Measurements from ENCODE around the gene OSCP1.

The OSCP1 gene

DNA sequence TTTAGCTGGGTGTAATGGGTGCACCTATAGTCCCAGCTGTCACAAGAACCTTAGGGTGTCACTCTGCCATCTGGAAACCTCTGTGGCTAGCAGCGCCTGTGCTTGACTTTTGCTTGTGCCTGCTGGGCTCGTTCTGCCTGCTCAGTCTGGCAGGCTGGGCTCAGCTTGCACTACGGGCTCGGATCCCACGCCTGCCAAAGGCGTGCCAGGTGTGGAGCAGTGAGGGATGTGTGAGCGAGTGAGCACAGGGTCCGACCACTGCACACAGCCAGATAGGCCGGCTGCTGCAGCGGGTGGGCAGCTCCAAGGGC is 49.8 kb downstream of the OSCP1 start:
- Histone ChIP-seq H3K27ac (ENCODE audit: low read length) (no peak overlapping the region), H3K27me3 (ENCODE audit: low read depth, low read length) (no peaks in the 10 kb centered on the region), H3K4me1 (ENCODE audit: control insufficient read depth in 1 of 2, insufficient read depth in 2 of 2, low read length in 2 of 2) (peaks cover 0 to 8% of the 10 kb centered on the region in 2 donors), H3K4me3 (ENCODE audit: low read depth in 1 of 2, low read length in 2 of 2) (no peak overlapping the region), H3K36me3 (ENCODE audit: control insufficient read depth in 1 of 2, insufficient read depth in 2 of 2, low read length in 2 of 2) (no peaks in the 10 kb centered on the region), H3K9me3 (ENCODE audit: control insufficient read depth in 1 of 2, low read length in 2 of 2) (no peaks in the 10 kb centered on the region)

DNA sequence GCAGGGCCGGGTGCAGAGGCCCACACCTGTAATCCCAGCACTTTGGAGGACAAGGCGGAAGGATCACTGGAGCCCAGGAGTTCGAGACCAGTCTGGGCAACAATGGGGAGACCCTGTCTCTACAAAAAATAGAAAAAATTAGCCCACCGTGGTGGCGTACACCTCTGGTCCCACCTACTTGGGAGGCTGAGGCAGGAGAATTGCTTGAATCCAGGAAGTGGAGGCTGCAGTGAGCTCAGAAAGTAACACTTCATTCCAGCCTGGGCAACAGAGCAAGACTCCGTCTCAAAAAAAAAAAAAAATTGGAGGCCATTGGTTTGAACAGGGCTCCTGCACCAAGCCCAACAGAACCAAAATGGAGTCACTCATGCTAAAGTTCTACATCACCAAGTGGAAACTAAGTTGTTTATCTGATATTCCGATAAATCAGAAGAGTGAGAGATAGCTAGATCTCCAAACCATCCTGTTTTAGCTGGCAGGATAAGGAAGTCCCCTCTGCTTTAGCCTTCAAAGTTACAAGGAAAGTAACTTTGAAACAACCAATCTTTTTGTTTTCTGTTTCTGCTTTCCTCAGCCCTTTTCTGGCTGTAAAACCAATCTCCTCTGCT is 51.8 kb downstream of the OSCP1 start:
- H3K4me3 ChIP-seq (ENCODE audit: low read depth in 1 of 2, low read length in 2 of 2), result peak overlapping the region in 1 of 2 donors; percentile 65
- peak overlapping the region; percentile 96 for H3K27ac ChIP-seq (ENCODE audit: low read length)
- H3K36me3 ChIP-seq (ENCODE audit: control insufficient read depth in 1 of 2, insufficient read depth in 2 of 2, low read length in 2 of 2), result peaks cover 4 to 7% of the 10 kb centered on the region in 2 donors
- H3K4me1 ChIP-seq (ENCODE audit: control insufficient read depth in 1 of 2, insufficient read depth in 2 of 2, low read length in 2 of 2), result peaks cover 0 to 8% of the 10 kb centered on the region in 2 donors
- H3K9me3 ChIP-seq (ENCODE audit: control insufficient read depth in 1 of 2, low read length in 2 of 2), result no peaks in the 10 kb centered on the region
- H3K27me3 ChIP-seq (ENCODE audit: low read depth, low read length), result no peaks in the 10 kb centered on the region

DNA sequence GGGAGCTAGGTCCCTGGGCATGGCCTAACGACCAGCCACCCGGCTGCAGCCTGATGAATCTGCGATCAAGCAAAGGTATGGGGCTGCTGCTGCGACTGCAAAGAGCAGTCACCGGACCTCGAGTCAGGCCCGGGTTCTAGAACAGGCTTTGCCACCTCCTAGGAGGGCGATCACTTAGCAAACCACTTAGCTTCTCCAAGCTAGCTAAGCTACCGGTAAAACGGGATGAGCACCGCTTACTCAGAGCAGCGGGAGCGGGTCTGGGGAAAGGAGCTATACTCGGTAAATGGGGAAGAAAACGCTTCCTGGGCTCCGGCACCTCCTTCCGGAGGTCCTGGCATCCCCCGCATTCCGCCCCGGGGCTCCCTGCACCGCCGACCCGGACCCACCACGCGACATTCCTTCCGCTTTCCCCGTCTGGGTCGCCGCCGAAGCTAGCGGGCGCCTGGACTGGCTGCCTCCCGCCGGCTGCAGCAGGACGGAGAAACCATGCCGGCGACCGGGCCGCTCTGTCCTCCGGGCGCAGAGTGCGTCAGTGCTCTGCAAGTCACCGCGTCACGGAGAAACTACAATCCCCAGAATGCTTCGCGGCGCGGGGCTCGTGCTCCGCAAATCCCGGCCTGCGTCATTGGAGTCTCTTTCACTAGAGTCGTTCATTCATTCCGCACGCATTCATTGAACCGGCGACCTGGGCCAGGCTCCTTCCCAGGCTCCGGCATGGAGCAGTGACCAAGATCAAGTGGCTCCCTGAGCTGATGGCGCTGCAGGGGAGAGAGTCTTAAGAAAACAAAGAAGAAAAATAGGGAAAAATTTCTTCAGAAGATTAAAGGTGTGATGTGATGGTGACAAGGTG is 52.6 kb downstream of the OSCP1 start, which contains the start of gene LSM10:
Gene LSM10, minus strand, starts transcription at position 531 of the 853 bp plus-strand sequence. CDS start 3,779 bp downstream, outside the sequence.
- Histone ChIP-seq H3K9me3 (ENCODE audit: control insufficient read depth in 1 of 2, low read length in 2 of 2) (no peaks in the 10 kb centered on the region), H3K4me3 (ENCODE audit: low read depth in 1 of 2, low read length in 2 of 2) (peak within 1 kb of the TSS; percentile 65 to 95), H3K27me3 (ENCODE audit: low read depth, low read length) (no peaks in the 10 kb centered on the region), H3K4me1 (ENCODE audit: control insufficient read depth in 1 of 2, insufficient read depth in 2 of 2, low read length in 2 of 2) (peaks cover 0 to 8% of the 10 kb centered on the region in 2 donors), H3K36me3 (ENCODE audit: control insufficient read depth in 1 of 2, insufficient read depth in 2 of 2, low read length in 2 of 2) (peaks cover 12 to 15% of the 10 kb centered on the region in 2 donors), H3K27ac (ENCODE audit: low read length) (peak within 1 kb of the TSS; percentile 96)

DNA sequence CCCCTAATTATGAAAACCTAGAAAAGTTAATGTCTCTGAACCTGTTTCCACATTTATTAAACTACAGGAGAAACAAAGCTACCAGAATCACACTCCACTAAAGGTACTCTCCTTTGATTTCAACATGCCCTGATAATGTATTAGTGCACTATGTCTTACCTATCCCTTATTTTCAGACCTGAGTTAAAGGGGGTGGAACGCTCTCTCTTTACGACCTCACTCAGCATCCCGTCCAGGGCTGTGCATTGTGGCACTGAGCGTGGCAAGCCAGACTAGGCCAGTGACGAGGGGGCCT is 53.2 kb downstream of the OSCP1 start:
- Histone ChIP-seq H3K9me3 (ENCODE audit: control insufficient read depth in 1 of 2, low read length in 2 of 2) (no peaks in the 10 kb centered on the region), H3K27ac (ENCODE audit: low read length) (peak overlapping the region; percentile 96), H3K4me3 (ENCODE audit: low read depth in 1 of 2, low read length in 2 of 2) (peak overlapping the region; percentile 65 to 95), H3K27me3 (ENCODE audit: low read depth, low read length) (no peaks in the 10 kb centered on the region), H3K4me1 (ENCODE audit: control insufficient read depth in 1 of 2, insufficient read depth in 2 of 2, low read length in 2 of 2) (peaks cover 0 to 8% of the 10 kb centered on the region in 2 donors), H3K36me3 (ENCODE audit: control insufficient read depth in 1 of 2, insufficient read depth in 2 of 2, low read length in 2 of 2) (peaks cover 16 to 19% of the 10 kb centered on the region in 2 donors)

DNA sequence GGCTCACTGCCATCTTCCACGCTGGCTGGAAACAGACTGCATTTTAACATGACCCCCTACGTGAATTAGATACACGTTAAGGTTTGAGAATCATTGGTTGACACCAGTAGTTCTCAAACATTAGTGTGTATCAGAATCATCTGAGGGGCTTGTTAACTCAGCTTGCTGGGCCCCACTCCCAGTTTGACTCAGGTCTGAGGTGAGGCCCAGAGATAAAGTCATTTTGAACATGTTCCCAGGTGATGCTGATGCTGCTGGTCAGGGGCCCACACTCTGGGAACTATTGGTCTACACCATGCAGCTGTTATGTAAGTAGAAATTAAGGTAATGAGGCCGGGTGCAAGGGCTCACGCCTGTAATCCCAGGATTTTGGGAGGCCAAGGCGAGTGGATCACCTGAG is 53.9 kb downstream of the OSCP1 start:
- Histone ChIP-seq H3K4me3 (ENCODE audit: low read depth in 1 of 2, low read length in 2 of 2) (peak overlapping the region in 1 of 2 donors; percentile 65), H3K9me3 (ENCODE audit: control insufficient read depth in 1 of 2, low read length in 2 of 2) (no peaks in the 10 kb centered on the region), H3K27me3 (ENCODE audit: low read depth, low read length) (no peaks in the 10 kb centered on the region), H3K4me1 (ENCODE audit: control insufficient read depth in 1 of 2, insufficient read depth in 2 of 2, low read length in 2 of 2) (peaks cover 0 to 8% of the 10 kb centered on the region in 2 donors), H3K36me3 (ENCODE audit: control insufficient read depth in 1 of 2, insufficient read depth in 2 of 2, low read length in 2 of 2) (peaks cover 22% of the 10 kb centered on the region in 2 donors), H3K27ac (ENCODE audit: low read length) (no peak overlapping the region)

DNA sequence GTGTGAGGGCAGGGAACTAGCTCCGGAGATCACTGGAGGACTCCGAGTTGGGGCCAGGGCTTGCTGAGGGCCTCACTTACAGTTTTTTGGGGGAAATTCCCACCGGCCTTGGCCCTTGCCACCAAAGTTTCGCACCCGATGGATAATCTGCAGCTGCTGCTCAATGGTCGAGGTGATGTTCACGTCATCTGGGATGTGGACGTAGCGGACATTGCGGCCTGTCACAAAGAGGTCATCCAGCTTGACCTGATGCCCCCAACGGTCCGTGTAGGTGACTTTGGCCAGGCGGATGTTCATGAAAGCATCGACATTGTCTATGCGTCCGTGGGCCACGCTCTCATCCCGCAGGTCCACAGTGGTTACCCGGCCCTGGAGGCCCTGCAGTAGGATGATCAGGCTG is 56.6 kb downstream of the OSCP1 start:
- H3K27me3 ChIP-seq (ENCODE audit: low read depth, low read length), result no peaks in the 10 kb centered on the region
- H3K36me3 ChIP-seq (ENCODE audit: control insufficient read depth in 1 of 2, insufficient read depth in 2 of 2, low read length in 2 of 2), result peaks cover 27 to 29% of the 10 kb centered on the region in 2 donors
- H3K9me3 ChIP-seq (ENCODE audit: control insufficient read depth in 1 of 2, low read length in 2 of 2), result no peaks in the 10 kb centered on the region
- H3K27ac ChIP-seq (ENCODE audit: low read length), result no peak overlapping the region
- peaks cover 0 to 25% of the 10 kb centered on the region in 2 donors for H3K4me1 ChIP-seq (ENCODE audit: control insufficient read depth in 1 of 2, insufficient read depth in 2 of 2, low read length in 2 of 2)
- H3K4me3 ChIP-seq (ENCODE audit: low read depth in 1 of 2, low read length in 2 of 2), result no peak overlapping the region

DNA sequence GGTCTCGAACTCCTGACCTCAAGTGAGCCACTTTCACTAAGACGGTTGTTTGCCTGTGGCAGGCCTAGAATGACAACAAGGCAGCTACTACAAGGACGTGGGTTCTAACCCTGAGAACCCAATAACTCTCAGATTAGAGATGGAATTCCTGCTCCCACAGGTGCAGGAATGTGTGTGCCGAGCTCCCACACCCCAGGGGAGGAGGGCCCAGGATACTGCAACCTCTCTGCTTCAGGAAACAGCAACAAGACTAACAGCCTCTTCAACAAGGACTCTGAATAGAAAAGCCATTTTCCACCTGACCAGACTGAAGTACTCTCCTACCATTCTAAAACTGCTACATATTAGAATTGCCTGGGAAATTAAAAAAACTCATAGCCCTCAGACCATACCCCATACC is 57.4 kb downstream of the OSCP1 start:
- Histone ChIP-seq H3K27me3 (ENCODE audit: low read depth, low read length) (no peaks in the 10 kb centered on the region), H3K4me3 (ENCODE audit: low read depth in 1 of 2, low read length in 2 of 2) (no peak overlapping the region), H3K36me3 (ENCODE audit: control insufficient read depth in 1 of 2, insufficient read depth in 2 of 2, low read length in 2 of 2) (peaks cover 27 to 30% of the 10 kb centered on the region in 2 donors), H3K4me1 (ENCODE audit: control insufficient read depth in 1 of 2, insufficient read depth in 2 of 2, low read length in 2 of 2) (peaks cover 3 to 32% of the 10 kb centered on the region in 2 donors), H3K9me3 (ENCODE audit: control insufficient read depth in 1 of 2, low read length in 2 of 2) (no peaks in the 10 kb centered on the region), H3K27ac (ENCODE audit: low read length) (no peak overlapping the region)

DNA sequence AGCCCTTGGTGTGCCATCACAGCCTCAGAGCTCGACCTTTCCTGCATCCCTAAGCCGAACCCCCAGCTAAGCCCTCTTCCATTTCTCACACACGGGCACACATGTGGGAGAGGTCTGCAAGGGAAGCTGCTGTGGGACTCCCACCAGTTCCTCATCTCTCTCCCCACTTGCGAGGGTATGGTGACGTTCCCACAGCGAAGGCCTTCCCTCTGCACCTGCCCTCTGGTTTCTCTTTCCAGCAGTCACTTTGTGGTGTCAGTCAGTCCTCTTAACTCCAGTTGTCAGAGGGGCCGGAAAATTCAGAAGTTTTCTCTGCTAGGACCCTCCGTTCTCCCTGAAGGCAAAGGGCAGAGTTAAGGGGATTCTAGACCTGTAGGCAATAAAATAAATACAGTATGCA is 59.0 kb downstream of the OSCP1 start:
- no peaks in the 10 kb centered on the region for H3K27me3 ChIP-seq (ENCODE audit: low read depth, low read length)
- H3K9me3 ChIP-seq (ENCODE audit: control insufficient read depth in 1 of 2, low read length in 2 of 2), result no peaks in the 10 kb centered on the region
- peaks cover 27 to 42% of the 10 kb centered on the region in 2 donors for H3K36me3 ChIP-seq (ENCODE audit: control insufficient read depth in 1 of 2, insufficient read depth in 2 of 2, low read length in 2 of 2)
- H3K27ac ChIP-seq (ENCODE audit: low read length), result no peak overlapping the region
- H3K4me3 ChIP-seq (ENCODE audit: low read depth in 1 of 2, low read length in 2 of 2), result no peak overlapping the region
- peaks cover 16 to 41% of the 10 kb centered on the region in 2 donors for H3K4me1 ChIP-seq (ENCODE audit: control insufficient read depth in 1 of 2, insufficient read depth in 2 of 2, low read length in 2 of 2)

DNA sequence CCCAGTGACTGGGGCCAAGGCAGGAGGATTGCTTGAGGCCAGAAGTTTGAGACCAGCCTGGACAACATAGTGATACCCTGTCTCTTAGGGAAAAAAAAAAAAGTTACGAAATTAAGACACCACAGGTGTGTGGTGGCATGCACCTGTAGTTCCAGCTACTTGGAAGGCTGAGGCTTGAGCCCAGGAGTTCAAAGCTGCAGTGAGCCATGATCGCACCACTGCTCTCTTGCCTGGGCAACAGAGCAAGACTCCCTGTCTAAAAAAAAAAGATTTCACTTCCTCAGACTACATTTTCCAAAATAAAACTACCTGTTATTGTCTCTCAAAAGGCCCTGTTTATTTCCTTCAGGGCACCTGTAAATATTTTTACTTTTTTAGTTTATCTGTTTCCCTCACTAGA is 59.8 kb downstream of the OSCP1 start:
- Histone ChIP-seq H3K9me3 (ENCODE audit: control insufficient read depth in 1 of 2, low read length in 2 of 2) (no peaks in the 10 kb centered on the region), H3K27ac (ENCODE audit: low read length) (peak overlapping the region; percentile 21), H3K27me3 (ENCODE audit: low read depth, low read length) (no peaks in the 10 kb centered on the region), H3K4me3 (ENCODE audit: low read depth in 1 of 2, low read length in 2 of 2) (no peak overlapping the region), H3K36me3 (ENCODE audit: control insufficient read depth in 1 of 2, insufficient read depth in 2 of 2, low read length in 2 of 2) (peaks cover 27 to 48% of the 10 kb centered on the region in 2 donors), H3K4me1 (ENCODE audit: control insufficient read depth in 1 of 2, insufficient read depth in 2 of 2, low read length in 2 of 2) (peaks cover 16 to 39% of the 10 kb centered on the region in 2 donors)

DNA sequence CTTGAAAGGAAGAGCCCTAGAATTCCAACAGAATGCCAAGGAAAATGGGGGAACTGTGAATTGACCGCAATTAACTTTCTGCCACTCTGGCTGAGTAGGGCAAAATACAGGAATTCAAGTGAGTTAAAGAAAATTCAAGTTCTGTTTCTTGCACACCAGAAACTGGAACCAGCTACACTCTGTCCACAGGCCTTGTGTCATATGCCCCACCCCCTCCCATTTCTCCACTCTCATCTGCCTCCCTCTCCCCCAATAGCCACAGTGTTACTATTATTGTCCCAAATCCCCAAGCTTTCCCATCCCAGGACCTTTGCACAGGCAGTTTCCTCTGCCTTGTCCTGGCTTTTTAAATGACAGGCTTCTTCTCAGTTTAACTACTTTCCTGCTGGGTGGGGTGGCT is 60.3 kb downstream of the OSCP1 start:
- H3K4me3 ChIP-seq (ENCODE audit: low read depth in 1 of 2, low read length in 2 of 2), result no peak overlapping the region
- no peaks in the 10 kb centered on the region for H3K9me3 ChIP-seq (ENCODE audit: control insufficient read depth in 1 of 2, low read length in 2 of 2)
- H3K36me3 ChIP-seq (ENCODE audit: control insufficient read depth in 1 of 2, insufficient read depth in 2 of 2, low read length in 2 of 2), result peaks cover 27 to 51% of the 10 kb centered on the region in 2 donors
- H3K27ac ChIP-seq (ENCODE audit: low read length), result peak overlapping the region; percentile 21
- no peaks in the 10 kb centered on the region for H3K27me3 ChIP-seq (ENCODE audit: low read depth, low read length)
- peaks cover 16 to 39% of the 10 kb centered on the region in 2 donors for H3K4me1 ChIP-seq (ENCODE audit: control insufficient read depth in 1 of 2, insufficient read depth in 2 of 2, low read length in 2 of 2)

DNA sequence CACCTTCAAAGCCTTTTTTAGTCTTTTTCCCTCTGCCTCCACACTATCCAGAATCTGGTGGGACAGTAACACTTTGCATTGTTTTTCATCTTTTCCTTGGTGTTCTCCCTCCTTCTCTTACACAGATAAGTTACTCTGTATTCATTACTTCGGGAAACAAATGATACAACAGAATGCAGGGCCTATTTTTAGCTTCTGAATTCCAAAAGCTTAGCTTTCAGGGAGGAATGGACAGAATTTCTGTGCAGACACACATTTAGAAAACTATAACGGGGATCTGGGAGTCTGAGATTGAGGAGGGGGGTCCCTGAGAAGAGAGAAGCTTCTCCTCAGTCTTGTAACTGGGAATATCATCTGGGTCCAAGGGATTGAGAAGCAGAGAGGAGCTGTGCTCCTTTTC is 61.0 kb downstream of the OSCP1 start:
- peak overlapping the region; percentile 21 for H3K27ac ChIP-seq (ENCODE audit: low read length)
- no peak overlapping the region for H3K4me3 ChIP-seq (ENCODE audit: low read depth in 1 of 2, low read length in 2 of 2)
- no peaks in the 10 kb centered on the region for H3K9me3 ChIP-seq (ENCODE audit: control insufficient read depth in 1 of 2, low read length in 2 of 2)
- H3K36me3 ChIP-seq (ENCODE audit: control insufficient read depth in 1 of 2, insufficient read depth in 2 of 2, low read length in 2 of 2), result peaks cover 27 to 51% of the 10 kb centered on the region in 2 donors
- H3K27me3 ChIP-seq (ENCODE audit: low read depth, low read length), result no peaks in the 10 kb centered on the region
- peaks cover 20 to 44% of the 10 kb centered on the region in 2 donors for H3K4me1 ChIP-seq (ENCODE audit: control insufficient read depth in 1 of 2, insufficient read depth in 2 of 2, low read length in 2 of 2)

All from muscle layer of duodenum (tissue), 2 donors.